ENCODE measurements around the gene TLR2. TPM values are rescaled to one million over a fixed set of nuclear protein-coding genes. Genes with fewer than 3 reads are reported as not detected.

The TLR2 gene
- total and polyA plus RNA-seq, 5 donors from 2014 or later = 0.55 to 1.4 (median 0.69) TPM; not detected in 1

GRCh38 chr4:153722036-153722435 is 38.0 kb downstream of the TLR2 start:
- ATAC-seq (ENCODE audit: low read depth in 2 of 2) (no peak), DNase-seq (no peak)
- Histone ChIP-seq H3K27me3 (ENCODE audit: control insufficient read depth, insufficient read depth, low read length) (no peaks in the 10 kb centered on the region), H3K9me3 (ENCODE audit: control insufficient read depth in 2 of 2, low read length in 2 of 2) (no peaks in the 10 kb centered on the region), H3K4me1 (ENCODE audit: control insufficient read depth, insufficient read depth, low read length, poor library complexity, severe bottlenecking) (no peaks in the 10 kb centered on the region), H3K27ac (ENCODE audit: insufficient read depth, low read length, poor library complexity, severe bottlenecking) (no peak overlapping the region), H3K36me3 (ENCODE audit: control insufficient read depth, insufficient read depth, low read length) (no peaks in the 10 kb centered on the region), H3K4me3 (ENCODE audit: low read depth, low read length) (no peak overlapping the region)
- H3K27ac Mint-ChIP-seq = no peak overlapping the region
- H3K27me3 Mint-ChIP-seq = peaks cover 21% of the 10 kb centered on the region
- H3K4me3 Mint-ChIP-seq = no peak overlapping the region
- peaks cover 0 to 9% (median 0%) of the 10 kb centered on the region in 7 donors for H3K9me3 Mint-ChIP-seq
- peaks cover 11% of the 10 kb centered on the region for H3K36me3 Mint-ChIP-seq
- H3K4me1 Mint-ChIP-seq = peaks cover 0 to 4% (median 0%) of the 10 kb centered on the region in 4 donors

- peaks cover 0 to 4% (median 0%) of the 10 kb centered on the region in 4 donors for H3K4me1 Mint-ChIP-seq
These were observed 40.5 kb downstream of the TLR2 start for GRCh38 chr4:153724606-153725005.

GRCh38 chr4:153725136-153725830 is 41.2 kb downstream of the TLR2 start:
- H3K9me3 Mint-ChIP-seq = no peaks in the 10 kb centered on the region
- peaks cover 17% of the 10 kb centered on the region for H3K27me3 Mint-ChIP-seq
- H3K36me3 Mint-ChIP-seq = peaks cover 3% of the 10 kb centered on the region
- H3K36me3 ChIP-seq (ENCODE audit: control insufficient read depth, insufficient read depth, low read length) = no peaks in the 10 kb centered on the region
- H3K4me3 Mint-ChIP-seq = no peak overlapping the region
- ATAC-seq (ENCODE audit: low read depth in 2 of 2) (no peak), DNase-seq (no peak)
- H3K4me1 ChIP-seq (ENCODE audit: control insufficient read depth, insufficient read depth, low read length, poor library complexity, severe bottlenecking) = no peaks in the 10 kb centered on the region
- no peak overlapping the region for H3K4me3 ChIP-seq (ENCODE audit: low read depth, low read length)
- H3K9me3 ChIP-seq (ENCODE audit: control insufficient read depth in 2 of 2, low read length in 2 of 2) = no peaks in the 10 kb centered on the region
- H3K27me3 ChIP-seq (ENCODE audit: control insufficient read depth, insufficient read depth, low read length) = peaks cover 2% of the 10 kb centered on the region
- H3K27ac Mint-ChIP-seq = no peak overlapping the region
- peaks cover 0 to 4% (median 0%) of the 10 kb centered on the region in 4 donors for H3K4me1 Mint-ChIP-seq
- H3K27ac ChIP-seq (ENCODE audit: insufficient read depth, low read length, poor library complexity, severe bottlenecking) = no peak overlapping the region

More at GRCh38 chr4:153724606-153725005, 40.5 kb downstream of the TLR2 start:
- Mint-ChIP-seq H3K4me3 (no peak overlapping the region), H3K27ac (no peak overlapping the region), H3K27me3 (peaks cover 17% of the 10 kb centered on the region), H3K9me3 (no peaks in the 10 kb centered on the region), H3K36me3 (peaks cover 4% of the 10 kb centered on the region)
- H3K4me3 ChIP-seq (ENCODE audit: low read depth, low read length) = no peak overlapping the region
- H3K4me1 ChIP-seq (ENCODE audit: control insufficient read depth, insufficient read depth, low read length, poor library complexity, severe bottlenecking) = no peaks in the 10 kb centered on the region
- H3K9me3 ChIP-seq (ENCODE audit: control insufficient read depth in 2 of 2, low read length in 2 of 2) = no peaks in the 10 kb centered on the region
- H3K36me3 ChIP-seq (ENCODE audit: control insufficient read depth, insufficient read depth, low read length) = no peaks in the 10 kb centered on the region
- H3K27me3 ChIP-seq (ENCODE audit: control insufficient read depth, insufficient read depth, low read length) = peaks cover 2% of the 10 kb centered on the region
- DNase-seq (no peak), ATAC-seq (ENCODE audit: low read depth in 2 of 2) (no peak)
- H3K27ac ChIP-seq (ENCODE audit: insufficient read depth, low read length, poor library complexity, severe bottlenecking) = no peak overlapping the region

GRCh38 chr4:153725831-153726154 is 41.7 kb downstream of the TLR2 start:
- Mint-ChIP-seq H3K4me3 (no peak overlapping the region), H3K27me3 (peaks cover 15% of the 10 kb centered on the region), H3K36me3 (peaks cover 3% of the 10 kb centered on the region), H3K4me1 (peaks cover 0 to 4% (median 0%) of the 10 kb centered on the region in 4 donors), H3K9me3 (no peaks in the 10 kb centered on the region), H3K27ac (no peak overlapping the region)
- no peaks in the 10 kb centered on the region for H3K4me1 ChIP-seq (ENCODE audit: control insufficient read depth, insufficient read depth, low read length, poor library complexity, severe bottlenecking)
- no peak for DNase-seq
- H3K36me3 ChIP-seq (ENCODE audit: control insufficient read depth, insufficient read depth, low read length) = no peaks in the 10 kb centered on the region
- H3K27me3 ChIP-seq (ENCODE audit: control insufficient read depth, insufficient read depth, low read length) = peaks cover 2% of the 10 kb centered on the region
- H3K27ac ChIP-seq (ENCODE audit: insufficient read depth, low read length, poor library complexity, severe bottlenecking) = no peak overlapping the region
- ATAC-seq (ENCODE audit: low read depth in 2 of 2) = no peak
- H3K4me3 ChIP-seq (ENCODE audit: low read depth, low read length) = no peak overlapping the region
- no peaks in the 10 kb centered on the region for H3K9me3 ChIP-seq (ENCODE audit: control insufficient read depth in 2 of 2, low read length in 2 of 2)

GRCh38 chr4:153728151-153728550 is 44.1 kb downstream of the TLR2 start:
- Mint-ChIP-seq H3K27me3 (peaks cover 8% of the 10 kb centered on the region), H3K27ac (no peak overlapping the region), H3K36me3 (peaks cover 5% of the 10 kb centered on the region), H3K4me1 (peaks cover 0 to 4% (median 0%) of the 10 kb centered on the region in 4 donors), H3K4me3 (no peak overlapping the region), H3K9me3 (no peaks in the 10 kb centered on the region)
- DNase-seq (no peak), ATAC-seq (ENCODE audit: low read depth in 2 of 2) (no peak)
- Histone ChIP-seq H3K4me1 (ENCODE audit: control insufficient read depth, insufficient read depth, low read length, poor library complexity, severe bottlenecking) (no peaks in the 10 kb centered on the region), H3K4me3 (ENCODE audit: low read depth, low read length) (no peak overlapping the region), H3K9me3 (ENCODE audit: control insufficient read depth in 2 of 2, low read length in 2 of 2) (no peaks in the 10 kb centered on the region), H3K36me3 (ENCODE audit: control insufficient read depth, insufficient read depth, low read length) (no peaks in the 10 kb centered on the region), H3K27ac (ENCODE audit: insufficient read depth, low read length, poor library complexity, severe bottlenecking) (no peak overlapping the region), H3K27me3 (ENCODE audit: control insufficient read depth, insufficient read depth, low read length) (peaks cover 2% of the 10 kb centered on the region)

- DNase-seq (no peak), ATAC-seq (ENCODE audit: low read depth in 2 of 2) (no peak)
- Mint-ChIP-seq H3K9me3 (no peaks in the 10 kb centered on the region), H3K27ac (no peak overlapping the region), H3K4me3 (no peak overlapping the region), H3K27me3 (peaks cover 13% of the 10 kb centered on the region), H3K4me1 (peaks cover 0 to 4% (median 0%) of the 10 kb centered on the region in 4 donors), H3K36me3 (peaks cover 5% of the 10 kb centered on the region)
- Histone ChIP-seq H3K4me3 (ENCODE audit: low read depth, low read length) (no peak overlapping the region), H3K9me3 (ENCODE audit: control insufficient read depth in 2 of 2, low read length in 2 of 2) (no peaks in the 10 kb centered on the region), H3K4me1 (ENCODE audit: control insufficient read depth, insufficient read depth, low read length, poor library complexity, severe bottlenecking) (no peaks in the 10 kb centered on the region), H3K27ac (ENCODE audit: insufficient read depth, low read length, poor library complexity, severe bottlenecking) (no peak overlapping the region), H3K36me3 (ENCODE audit: control insufficient read depth, insufficient read depth, low read length) (no peaks in the 10 kb centered on the region), H3K27me3 (ENCODE audit: control insufficient read depth, insufficient read depth, low read length) (peaks cover 2% of the 10 kb centered on the region)
These were observed 44.6 kb downstream of the TLR2 start for GRCh38 chr4:153728660-153729059.

- DNase-seq (no peak), ATAC-seq (ENCODE audit: low read depth in 2 of 2) (no peak)
- peaks cover 17% of the 10 kb centered on the region for H3K27me3 Mint-ChIP-seq
- no peaks in the 10 kb centered on the region for H3K9me3 ChIP-seq (ENCODE audit: control insufficient read depth in 2 of 2, low read length in 2 of 2)
- H3K27ac ChIP-seq (ENCODE audit: insufficient read depth, low read length, poor library complexity, severe bottlenecking) = no peak overlapping the region
- peaks cover 0 to 4% (median 0%) of the 10 kb centered on the region in 4 donors for H3K4me1 Mint-ChIP-seq
- no peak overlapping the region for H3K27ac Mint-ChIP-seq
- H3K36me3 Mint-ChIP-seq = peaks cover 5% of the 10 kb centered on the region
- H3K4me3 Mint-ChIP-seq = no peak overlapping the region
- no peaks in the 10 kb centered on the region for H3K9me3 Mint-ChIP-seq
- H3K4me1 ChIP-seq (ENCODE audit: control insufficient read depth, insufficient read depth, low read length, poor library complexity, severe bottlenecking) = no peaks in the 10 kb centered on the region
- no peaks in the 10 kb centered on the region for H3K36me3 ChIP-seq (ENCODE audit: control insufficient read depth, insufficient read depth, low read length)
- H3K4me3 ChIP-seq (ENCODE audit: low read depth, low read length) = no peak overlapping the region
- peaks cover 2% of the 10 kb centered on the region for H3K27me3 ChIP-seq (ENCODE audit: control insufficient read depth, insufficient read depth, low read length)
These were observed 45.8 kb downstream of the TLR2 start for GRCh38 chr4:153729895-153730294.

GRCh38 chr4:153731239-153731638 is 47.2 kb downstream of the TLR2 start:
- H3K9me3 ChIP-seq (ENCODE audit: control insufficient read depth in 2 of 2, low read length in 2 of 2) = no peaks in the 10 kb centered on the region
- H3K27ac ChIP-seq (ENCODE audit: insufficient read depth, low read length, poor library complexity, severe bottlenecking) = no peak overlapping the region
- H3K36me3 ChIP-seq (ENCODE audit: control insufficient read depth, insufficient read depth, low read length) = no peaks in the 10 kb centered on the region
- Mint-ChIP-seq H3K27me3 (peaks cover 22% of the 10 kb centered on the region), H3K9me3 (no peaks in the 10 kb centered on the region), H3K27ac (no peak overlapping the region), H3K4me1 (peaks cover 0 to 6% (median 0%) of the 10 kb centered on the region in 4 donors), H3K4me3 (no peak overlapping the region), H3K36me3 (peaks cover 5% of the 10 kb centered on the region)
- DNase-seq (no peak), ATAC-seq (ENCODE audit: low read depth in 2 of 2) (no peak)
- peaks cover 2% of the 10 kb centered on the region for H3K27me3 ChIP-seq (ENCODE audit: control insufficient read depth, insufficient read depth, low read length)
- H3K4me3 ChIP-seq (ENCODE audit: low read depth, low read length) = no peak overlapping the region
- H3K4me1 ChIP-seq (ENCODE audit: control insufficient read depth, insufficient read depth, low read length, poor library complexity, severe bottlenecking) = no peaks in the 10 kb centered on the region

Measured in CD4-positive, CD25-positive, alpha-beta regulatory T cell (primary cell).